ENCODE results near the gene SPATA18.

DNA sequence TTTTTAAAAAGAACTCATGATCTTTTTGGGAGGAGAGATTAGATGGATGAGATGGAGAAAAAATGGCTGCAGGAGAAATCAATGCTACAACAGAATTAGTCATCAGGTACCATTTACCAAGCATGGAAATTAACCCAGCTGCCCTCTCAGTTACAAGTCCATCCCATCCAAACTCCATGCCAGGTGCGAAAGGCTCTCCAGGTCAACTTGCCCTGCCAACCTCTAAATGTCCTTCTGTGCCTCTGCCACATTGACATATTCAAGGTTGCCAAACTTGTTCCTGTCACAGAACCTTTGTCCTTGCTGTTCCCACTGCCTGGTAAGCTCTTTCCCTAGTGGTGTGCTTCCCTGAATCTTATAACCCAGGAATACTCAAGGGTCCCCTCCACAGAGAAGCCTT, 7.2 kb downstream of the SPATA18 start:
- TF ChIP-seq, protein P1, sequence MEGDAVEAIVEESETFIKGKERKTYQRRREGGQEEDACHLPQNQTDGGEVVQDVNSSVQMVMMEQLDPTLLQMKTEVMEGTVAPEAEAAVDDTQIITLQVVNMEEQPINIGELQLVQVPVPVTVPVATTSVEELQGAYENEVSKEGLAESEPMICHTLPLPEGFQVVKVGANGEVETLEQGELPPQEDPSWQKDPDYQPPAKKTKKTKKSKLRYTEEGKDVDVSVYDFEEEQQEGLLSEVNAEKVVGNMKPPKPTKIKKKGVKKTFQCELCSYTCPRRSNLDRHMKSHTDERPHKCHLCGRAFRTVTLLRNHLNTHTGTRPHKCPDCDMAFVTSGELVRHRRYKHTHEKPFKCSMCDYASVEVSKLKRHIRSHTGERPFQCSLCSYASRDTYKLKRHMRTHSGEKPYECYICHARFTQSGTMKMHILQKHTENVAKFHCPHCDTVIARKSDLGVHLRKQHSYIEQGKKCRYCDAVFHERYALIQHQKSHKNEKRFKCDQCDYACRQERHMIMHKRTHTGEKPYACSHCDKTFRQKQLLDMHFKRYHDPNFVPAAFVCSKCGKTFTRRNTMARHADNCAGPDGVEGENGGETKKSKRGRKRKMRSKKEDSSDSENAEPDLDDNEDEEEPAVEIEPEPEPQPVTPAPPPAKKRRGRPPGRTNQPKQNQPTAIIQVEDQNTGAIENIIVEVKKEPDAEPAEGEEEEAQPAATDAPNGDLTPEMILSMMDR (IDR thresholded peaks at IDR 0.05; ENCODE audit: poor library complexity): no peak
- TF ChIP-seq EZH2 (IDR thresholded peaks at IDR 0.05; ENCODE audit: borderline replicate concordance): no peak
